GM10248 (cell line): Measurements from ENCODE around the gene ABCG1.
A peak's percentile ranks its signal among the peaks of the same experiment; 100 is the strongest.

ENCODE experiments used
- CTCF ChIA-PET: fragments of 300-600 bp; sonication (Branson Sonifier 250); formaldehyde crosslinking; extraction: SDS; loops from one replicate; lab custom pipeline; 2021; ENCODE audit warnings: antibody characterized with exemption; lab: Yijun Ruan, JAX
- POLR2A ChIA-PET: fragments of 350-650 bp; sonication (Branson Sonifier 250); formaldehyde crosslinking; extraction: SDS; loops from one replicate; lab custom pipeline; 2020; ENCODE audit warnings: antibody characterized with exemption; lab: Yijun Ruan, JAX
- DNase-seq: peaks from one replicate; pipeline ENCODE4 v3.0.0; 2012; ENCODE audit errors: extremely low spot score
- TF ChIP-seq, protein P1 (sequence below): IDR thresholded peaks from 2 replicates; pipeline ENCODE4 v1.5.1; 2012; ENCODE audit warnings: mild to moderate bottlenecking, low read depth; ENCODE audit errors: extremely low read depth, missing control alignments, control extremely low read depth

The ABCG1 gene

DNA sequence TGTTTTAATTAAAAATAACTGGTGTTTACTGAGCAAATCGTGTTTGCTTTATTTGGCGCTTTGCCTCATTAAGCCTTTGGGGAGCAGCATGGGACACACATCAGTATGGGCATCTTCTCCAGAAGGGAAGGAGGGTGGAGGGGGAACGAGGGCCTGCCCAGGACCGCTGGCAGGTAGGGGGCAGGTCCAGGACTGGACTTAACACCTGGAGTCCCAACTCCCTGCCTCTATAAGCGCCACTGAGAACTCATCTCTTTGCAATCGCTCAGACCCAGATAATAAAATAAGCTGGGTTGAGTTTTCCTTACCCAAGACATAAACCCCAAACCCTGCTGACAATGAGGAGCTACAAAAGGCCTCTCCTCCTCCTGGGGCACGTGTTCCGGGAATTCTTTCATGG, 15.1 kb downstream of the ABCG1 start:
- ChIA-PET CTCF (interaction anchor here (1.1 to 4.7 kb wide), 10 partner anchors 11 to 117 kb away, joined by 3 to 32 read pairs (median 4); no protein-coding TSS in a partner anchor), POLR2A (no interaction called here)
- no peak for DNase-seq
- TF ChIP-seq, protein P1, sequence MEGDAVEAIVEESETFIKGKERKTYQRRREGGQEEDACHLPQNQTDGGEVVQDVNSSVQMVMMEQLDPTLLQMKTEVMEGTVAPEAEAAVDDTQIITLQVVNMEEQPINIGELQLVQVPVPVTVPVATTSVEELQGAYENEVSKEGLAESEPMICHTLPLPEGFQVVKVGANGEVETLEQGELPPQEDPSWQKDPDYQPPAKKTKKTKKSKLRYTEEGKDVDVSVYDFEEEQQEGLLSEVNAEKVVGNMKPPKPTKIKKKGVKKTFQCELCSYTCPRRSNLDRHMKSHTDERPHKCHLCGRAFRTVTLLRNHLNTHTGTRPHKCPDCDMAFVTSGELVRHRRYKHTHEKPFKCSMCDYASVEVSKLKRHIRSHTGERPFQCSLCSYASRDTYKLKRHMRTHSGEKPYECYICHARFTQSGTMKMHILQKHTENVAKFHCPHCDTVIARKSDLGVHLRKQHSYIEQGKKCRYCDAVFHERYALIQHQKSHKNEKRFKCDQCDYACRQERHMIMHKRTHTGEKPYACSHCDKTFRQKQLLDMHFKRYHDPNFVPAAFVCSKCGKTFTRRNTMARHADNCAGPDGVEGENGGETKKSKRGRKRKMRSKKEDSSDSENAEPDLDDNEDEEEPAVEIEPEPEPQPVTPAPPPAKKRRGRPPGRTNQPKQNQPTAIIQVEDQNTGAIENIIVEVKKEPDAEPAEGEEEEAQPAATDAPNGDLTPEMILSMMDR = no peak

DNA sequence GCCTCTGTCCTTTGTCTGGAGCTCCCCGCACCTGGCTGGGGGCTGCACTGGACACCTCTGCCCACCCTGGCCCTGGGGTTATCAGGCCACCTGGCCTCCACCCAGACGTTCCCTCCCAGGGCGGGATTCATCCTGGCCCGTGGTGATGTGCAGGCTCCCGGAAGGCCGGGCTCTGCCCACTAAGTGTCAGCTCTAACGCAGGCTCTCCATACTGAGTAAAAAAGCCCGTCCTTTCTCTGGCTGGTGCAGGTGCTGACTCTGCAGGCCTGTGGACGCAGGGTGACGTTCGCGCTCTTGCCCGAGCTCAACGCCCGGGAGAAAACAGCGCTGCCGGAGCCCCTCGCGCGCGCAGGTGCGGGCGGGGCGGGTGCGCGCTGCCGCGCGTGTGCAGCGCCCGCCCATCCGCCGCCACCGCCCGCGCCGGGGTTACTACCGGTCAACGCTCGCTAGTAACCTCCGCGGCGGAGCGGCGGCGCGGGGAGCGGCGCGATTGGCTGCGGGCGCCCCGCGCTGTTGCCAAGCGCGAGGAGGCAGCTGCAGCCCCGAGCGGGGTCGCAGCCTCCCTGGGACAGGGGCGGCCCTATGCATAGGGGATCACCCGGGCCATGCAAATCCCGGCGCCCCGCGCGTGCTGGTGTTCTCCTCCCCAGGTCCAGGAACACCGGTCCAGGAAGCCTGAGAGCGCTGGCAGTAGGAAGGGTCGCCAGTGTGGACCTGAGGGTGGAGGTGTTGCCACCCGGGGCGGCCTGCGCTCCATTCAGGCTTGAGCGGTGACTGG, 15.7 kb downstream of the ABCG1 start:
- ChIA-PET CTCF (interaction anchor here (1.1 to 4.7 kb wide), 8 partner anchors 11 to 71 kb away, joined by 3 to 32 read pairs (median 8); no protein-coding TSS in a partner anchor), POLR2A (interaction anchor here (0.5 kb wide), 1 partner anchor 182 kb away, joined by 5 read pairs; no protein-coding TSS in a partner anchor)
- peak; percentile 76 for DNase-seq
- TF ChIP-seq, protein P1 = no peak

DNA sequence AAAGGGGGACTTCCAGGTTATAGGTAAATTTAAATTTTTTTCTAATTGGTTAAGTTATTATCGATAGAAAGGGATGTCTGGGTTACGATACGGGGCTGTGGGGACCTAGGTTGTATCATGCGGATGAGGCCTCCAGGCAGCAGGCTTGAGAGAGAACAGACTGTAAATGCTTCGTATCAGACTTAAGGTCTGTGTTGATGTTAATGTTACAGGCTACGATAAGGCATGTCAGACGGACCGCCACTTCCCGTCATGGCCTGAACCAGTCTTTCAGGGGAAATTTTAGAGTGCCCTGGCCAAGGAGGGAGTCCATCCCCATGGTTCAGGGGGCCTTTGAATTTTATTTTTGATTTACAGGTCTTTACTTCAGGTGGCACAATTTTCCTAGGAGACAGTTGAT, 16.7 kb downstream of the ABCG1 start:
- TF ChIP-seq, protein P1 = no peak
- ChIA-PET POLR2A (no interaction called here), CTCF (interaction anchor here (3.8 to 4.7 kb wide), 2 partner anchors 24 to 72 kb away, joined by 13 to 32 read pairs; no protein-coding TSS in a partner anchor)
- no peak for DNase-seq

DNA sequence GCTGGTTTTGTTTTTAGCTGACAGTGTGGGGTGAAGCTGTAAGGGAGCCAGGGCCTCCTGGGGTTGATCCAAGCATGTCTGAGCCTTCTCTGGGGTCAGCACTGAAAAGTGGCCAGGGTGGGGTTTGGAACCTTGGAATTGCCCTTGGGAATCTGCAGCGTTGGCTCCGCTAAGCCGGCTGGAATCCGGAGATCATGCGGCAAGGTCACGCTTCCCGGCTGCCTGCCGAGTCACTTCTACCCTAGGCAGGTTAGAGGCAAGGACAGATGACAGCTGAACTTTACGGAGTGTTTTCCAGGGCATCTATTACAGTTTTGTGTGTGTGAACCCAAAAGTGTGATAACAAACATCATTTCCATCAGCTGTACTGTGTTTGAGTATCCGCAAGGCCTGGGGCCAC, 17.1 kb downstream of the ABCG1 start:
- ChIA-PET CTCF (interaction anchor here (1.2 to 4.7 kb wide), 2 partner anchors 24 to 119 kb away, joined by 3 to 32 read pairs; no protein-coding TSS in a partner anchor), POLR2A (no interaction called here)
- no peak for DNase-seq
- TF ChIP-seq, protein P1 = no peak

DNA sequence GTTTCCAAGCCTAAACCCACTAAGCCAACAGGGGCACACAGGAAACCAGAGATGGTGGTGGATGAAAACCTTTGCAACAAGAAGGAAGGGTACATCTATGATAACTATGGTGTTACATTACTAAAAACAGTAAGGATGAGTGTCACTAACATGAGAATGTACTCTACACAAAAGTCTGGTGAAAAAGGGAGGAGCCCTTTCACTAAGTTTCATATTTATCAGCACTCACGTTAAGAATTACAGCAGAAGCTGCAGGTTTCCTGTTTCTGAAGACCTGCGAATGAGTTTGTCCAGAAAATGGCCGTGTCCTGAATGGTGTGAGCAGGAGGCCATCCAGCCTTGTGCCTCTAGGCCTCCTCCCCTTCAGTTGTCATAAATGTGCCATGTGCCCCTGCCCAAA, 17.8 kb downstream of the ABCG1 start:
- CTCF ChIA-PET = interaction anchor here (1.2 to 4.7 kb wide), 4 partner anchors 20 to 120 kb away, joined by 3 to 32 read pairs (median 4); no protein-coding TSS in a partner anchor
- DNase-seq = no peak
- TF ChIP-seq, protein P1 = no peak
- POLR2A ChIA-PET = no interaction called here

DNA sequence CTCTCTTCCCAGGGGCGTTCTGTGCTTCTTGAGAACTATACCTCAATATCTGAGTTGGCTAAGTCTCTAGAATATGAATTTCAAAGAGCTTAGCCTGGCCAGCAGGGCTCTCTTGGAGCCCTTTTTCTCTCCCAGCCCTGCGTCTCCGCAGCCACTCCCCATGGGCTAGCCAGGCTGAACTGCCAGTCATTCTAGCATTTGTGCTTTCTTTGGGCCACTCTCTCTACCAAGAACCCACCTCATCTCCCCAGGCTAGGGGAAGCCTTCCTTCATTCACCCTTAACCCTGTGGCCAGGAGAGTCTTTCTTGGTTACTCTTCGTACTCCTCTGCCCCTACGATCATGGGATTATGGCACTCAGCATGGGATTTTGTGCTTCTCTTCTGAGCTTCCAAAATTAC, 18.2 kb downstream of the ABCG1 start:
- no peak for DNase-seq
- ChIA-PET CTCF (interaction anchor here (1.2 to 11.2 kb wide), 10 partner anchors 8 to 120 kb away, joined by 3 to 83 read pairs (median 5); no protein-coding TSS in a partner anchor), POLR2A (no interaction called here)
- TF ChIP-seq, protein P1 = no peak
